ENCODE results near the gene COX6A2. TPM values are rescaled to one million over a fixed set of nuclear protein-coding genes. Genes with fewer than 3 reads are reported as not detected.
"Not testable (repeated sequence)": the region's sequence is repeated elsewhere in the genome, so short reads cannot be mapped to it uniquely, and the experiment has no call there.

Gene COX6A2
- total RNA-seq, 1 experiment from 2014 or later = not detected

DNA sequence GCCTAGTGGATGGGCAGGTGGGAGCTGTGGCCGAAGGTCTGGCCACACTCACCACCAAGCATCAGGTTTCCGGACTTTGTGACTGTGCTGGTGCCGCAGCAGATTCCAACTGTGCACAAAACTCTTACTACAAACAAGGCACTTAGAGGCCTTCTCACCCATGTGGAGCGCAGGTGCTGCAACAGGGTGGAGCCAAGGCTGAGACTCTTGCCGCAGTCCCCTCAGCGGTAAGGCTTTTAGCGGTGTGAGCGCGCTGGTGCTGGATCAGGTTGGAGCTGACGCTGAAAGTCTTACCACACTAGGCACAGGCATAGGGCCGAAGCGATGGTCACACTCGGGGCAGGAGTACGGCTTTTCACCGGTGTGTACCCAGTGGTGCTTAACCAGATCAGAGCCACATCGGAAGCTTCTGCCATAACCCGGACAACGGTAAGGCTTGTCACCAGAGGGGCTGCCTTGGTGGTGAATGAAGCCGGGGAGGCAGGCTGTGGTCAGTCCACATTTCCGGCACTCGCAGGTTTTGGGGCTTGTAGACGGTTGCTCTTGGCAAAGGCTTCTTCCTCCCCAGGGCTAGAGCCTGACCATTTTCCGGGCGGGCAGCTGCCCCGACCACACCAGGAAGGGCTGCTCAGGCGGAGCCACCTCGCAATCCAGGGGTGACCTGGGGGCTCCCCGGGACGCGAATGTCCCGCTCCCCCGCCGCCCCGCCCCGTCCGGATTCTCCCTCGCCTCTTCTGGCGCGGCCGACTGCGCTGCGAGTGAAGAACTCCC lies 30.1 kb upstream of the COX6A2 start:
- peaks cover 24% of the 10 kb centered on the region for H3K4me1 ChIP-seq (replicated peaks)
- DNase-seq (ENCODE audit: low read depth in 1 of 2, low spot score in 2 of 2) = peak in 1 of 2 experiments; percentile 49

DNA sequence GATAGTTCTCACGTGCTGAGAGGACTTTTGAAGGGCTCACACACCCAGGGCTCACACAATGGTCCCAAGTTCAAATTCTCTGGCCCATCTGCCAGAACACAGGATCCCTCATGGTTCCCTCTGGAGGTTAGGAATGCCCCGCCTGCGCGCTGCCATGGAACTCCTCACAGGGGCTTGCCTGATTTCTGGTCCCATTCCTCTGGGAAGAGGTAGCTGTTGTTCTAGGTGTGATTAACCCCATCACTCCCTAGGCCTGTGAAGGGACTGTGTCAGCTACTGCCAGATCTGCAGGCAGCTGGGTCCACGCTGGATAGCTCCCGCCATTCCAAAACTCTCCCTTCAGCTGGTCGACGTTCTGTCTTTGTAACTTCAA lies 28.8 kb upstream of the COX6A2 start:
- H3K27me3 ChIP-seq (replicated peaks) = no peaks in the 10 kb centered on the region
- no peak overlapping the region for H3K27ac ChIP-seq
- H3K9me3 ChIP-seq (replicated peaks) = no peaks in the 10 kb centered on the region
- H3K4me3 ChIP-seq = no peak overlapping the region
- H3K4me1 ChIP-seq (replicated peaks) = peaks cover 37% of the 10 kb centered on the region
- H3K36me3 ChIP-seq = peaks cover 17% of the 10 kb centered on the region
- no peak for DNase-seq (ENCODE audit: low read depth in 1 of 2, low spot score in 2 of 2)

More for the DNA sequence above, 30.1 kb upstream of the COX6A2 start:
- H3K4me3 ChIP-seq = peak overlapping the region; percentile 84
- H3K36me3 ChIP-seq = peaks cover 23% of the 10 kb centered on the region
- H3K9me3 ChIP-seq (replicated peaks) = no peaks in the 10 kb centered on the region
- peak overlapping the region; percentile 100 for H3K27ac ChIP-seq
- H3K27me3 ChIP-seq (replicated peaks) = no peaks in the 10 kb centered on the region

DNA sequence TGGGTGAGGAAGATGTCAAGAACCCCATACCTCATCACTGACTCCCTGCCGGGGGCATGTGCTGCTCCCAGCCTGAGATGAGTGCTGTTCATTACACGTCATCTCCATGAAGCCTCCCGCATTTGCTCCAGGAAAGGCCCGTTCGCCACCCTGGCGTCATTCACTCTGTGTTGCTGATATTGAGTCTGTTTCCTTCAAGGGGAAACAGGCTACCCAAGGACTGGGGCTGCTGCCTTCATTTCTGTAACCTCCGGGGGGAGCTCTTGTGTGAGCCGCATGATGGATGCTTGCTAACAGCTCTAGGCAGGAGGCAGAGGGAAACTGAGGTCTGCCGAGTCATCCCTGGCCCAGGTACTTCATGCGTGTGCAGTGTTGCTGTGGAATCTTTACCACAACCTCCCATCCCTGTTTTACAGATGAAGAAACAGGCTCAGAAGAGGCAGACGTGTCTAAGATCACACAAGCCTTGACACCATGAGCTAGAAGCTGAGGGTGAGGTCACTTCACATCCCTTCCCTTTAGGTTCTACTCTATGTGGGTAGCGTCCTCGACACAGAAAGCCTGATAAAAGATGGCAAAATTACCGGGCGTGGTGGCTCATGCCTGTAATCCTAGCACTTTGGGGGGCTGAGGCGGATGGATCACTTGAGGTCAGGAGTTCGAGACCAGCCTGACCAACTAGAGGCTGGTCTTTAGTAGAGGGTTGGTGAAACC lies 27.6 kb upstream of the COX6A2 start:
- peaks cover 42% of the 10 kb centered on the region for H3K4me1 ChIP-seq (replicated peaks)
- H3K27ac ChIP-seq = no peak overlapping the region
- DNase-seq (ENCODE audit: low read depth in 1 of 2, low spot score in 2 of 2) = no peak

DNA sequence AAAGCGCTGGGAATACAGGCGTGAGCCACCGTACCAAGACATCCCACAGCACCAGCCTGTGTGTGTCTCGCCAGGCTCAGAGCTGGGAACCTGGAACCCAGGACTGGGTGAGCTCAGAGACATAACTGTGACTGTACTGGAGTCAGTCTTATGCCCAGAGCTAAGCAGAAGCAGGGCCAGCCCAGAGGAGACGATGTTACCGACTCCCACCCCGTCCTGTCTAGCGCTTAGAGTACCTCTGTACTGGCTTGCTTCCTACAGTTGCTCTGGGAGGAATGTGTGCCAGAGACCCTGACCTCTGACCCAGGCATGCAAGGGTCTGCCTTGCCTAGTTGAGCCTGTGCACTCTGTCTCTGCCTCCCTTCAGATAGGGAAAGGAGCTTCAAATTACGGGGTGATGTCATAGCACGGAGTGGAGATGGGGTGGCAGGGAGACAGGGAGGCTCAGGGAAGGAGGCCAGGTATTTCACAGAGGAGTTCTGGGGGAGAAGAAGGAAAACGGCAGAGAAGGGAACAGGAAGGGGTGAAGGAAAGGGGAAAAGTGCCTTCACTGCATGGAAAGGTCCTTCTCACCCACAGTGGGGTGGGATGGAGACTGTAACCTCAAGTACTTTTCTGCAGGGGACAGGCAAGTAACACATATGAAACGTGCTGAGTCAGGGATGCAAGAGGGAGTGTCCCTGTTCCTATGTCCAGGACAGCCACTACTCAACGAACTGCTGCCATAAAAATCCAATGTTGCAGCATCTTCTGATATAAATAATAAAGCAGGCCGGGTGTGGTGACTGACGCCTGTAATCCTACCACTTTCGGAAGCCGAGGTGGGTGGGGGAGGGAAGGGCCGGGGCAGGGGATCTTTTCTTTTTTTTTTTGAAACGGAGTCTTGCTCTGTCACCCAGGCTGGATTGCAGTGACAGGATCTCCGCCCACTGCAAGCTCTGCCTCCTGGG lies 25.4 kb upstream of the COX6A2 start:
- Histone ChIP-seq H3K9me3 (replicated peaks) (no peaks in the 10 kb centered on the region), H3K36me3 (peaks cover 14% of the 10 kb centered on the region), H3K4me1 (replicated peaks) (peaks cover 36% of the 10 kb centered on the region), H3K27me3 (replicated peaks) (no peaks in the 10 kb centered on the region), H3K4me3 (no peak overlapping the region), H3K27ac (peak overlapping the region; percentile 67; the same call in 1 of the 2 replicates)
- DNase-seq (ENCODE audit: low read depth in 1 of 2, low spot score in 2 of 2) = no peak

More for the DNA sequence above, 27.6 kb upstream of the COX6A2 start:
- no peak overlapping the region for H3K4me3 ChIP-seq
- H3K36me3 ChIP-seq = peaks cover 16% of the 10 kb centered on the region
- H3K27me3 ChIP-seq (replicated peaks) = no peaks in the 10 kb centered on the region
- no peaks in the 10 kb centered on the region for H3K9me3 ChIP-seq (replicated peaks)

DNA sequence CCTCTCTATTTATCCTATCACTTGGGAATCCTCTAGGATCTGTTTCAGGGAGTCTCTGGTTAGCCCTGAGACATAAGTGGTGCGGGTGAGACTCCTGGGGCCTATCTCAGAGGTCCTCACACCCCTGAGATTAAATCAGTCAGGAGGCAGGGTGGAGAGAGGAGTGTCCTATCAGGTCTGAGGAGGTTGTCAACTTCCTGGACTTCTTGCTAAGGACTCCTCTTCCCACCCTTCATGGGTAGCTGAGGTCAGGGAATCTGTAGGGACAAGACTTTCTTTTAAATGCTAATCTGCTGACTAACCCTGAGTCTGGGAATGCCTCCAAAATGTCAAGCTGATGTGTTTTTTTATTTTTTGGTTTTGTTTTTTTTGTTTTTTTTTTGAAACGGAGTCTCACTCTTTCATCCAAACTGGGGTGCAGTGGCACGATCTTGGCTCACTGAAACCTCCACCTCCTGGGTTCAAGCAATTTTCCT lies 24.5 kb upstream of the COX6A2 start:
- Histone ChIP-seq H3K27ac (peak overlapping the region; percentile 67), H3K4me1 (replicated peaks) (peaks cover 29% of the 10 kb centered on the region), H3K9me3 (replicated peaks) (no peaks in the 10 kb centered on the region), H3K27me3 (replicated peaks) (no peaks in the 10 kb centered on the region), H3K4me3 (no peak overlapping the region), H3K36me3 (peaks cover 13% of the 10 kb centered on the region)
- peak; percentile 74 to 82 for DNase-seq (ENCODE audit: low read depth in 1 of 2, low spot score in 2 of 2)

DNA sequence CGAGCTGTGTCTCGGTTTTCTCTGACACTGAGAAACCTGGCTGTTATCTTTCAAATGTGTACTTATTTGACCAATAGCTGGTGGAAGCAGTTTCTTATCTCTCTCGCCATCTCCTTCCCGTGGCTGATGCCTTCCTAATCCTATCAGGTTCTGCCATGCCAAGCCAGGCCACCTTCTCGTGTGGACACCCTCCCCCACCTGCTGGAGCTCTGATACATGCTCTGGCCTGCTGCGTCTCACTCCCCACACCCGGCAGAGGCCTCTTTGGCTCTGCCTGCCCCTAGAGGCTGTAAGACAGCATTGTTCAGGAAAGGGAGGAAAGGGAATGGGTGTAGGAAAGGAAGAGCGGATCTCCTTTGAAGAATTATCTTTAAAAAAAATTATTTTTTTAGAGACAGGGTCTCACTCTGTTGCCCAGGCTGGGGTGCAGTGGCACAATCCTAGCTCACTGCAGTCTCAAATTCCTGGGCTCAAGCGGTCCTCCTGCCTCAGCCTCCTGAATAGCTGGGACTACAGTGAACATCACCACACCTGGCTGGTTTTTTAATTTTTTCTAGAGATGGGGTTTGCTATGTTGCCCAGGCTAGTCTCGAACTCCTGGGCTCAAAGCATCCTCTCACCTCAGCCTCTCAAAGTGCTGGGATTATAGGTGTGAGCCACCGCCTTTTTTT lies 23.7 kb upstream of the COX6A2 start:
- peak; percentile 55 to 74 for DNase-seq (ENCODE audit: low read depth in 1 of 2, low spot score in 2 of 2)
- H3K27ac ChIP-seq = peak overlapping the region; percentile 67
- no peak overlapping the region for H3K4me3 ChIP-seq
- H3K27me3 ChIP-seq (replicated peaks) = no peaks in the 10 kb centered on the region
- no peaks in the 10 kb centered on the region for H3K9me3 ChIP-seq (replicated peaks)
- H3K4me1 ChIP-seq (replicated peaks) = peaks cover 23% of the 10 kb centered on the region
- H3K36me3 ChIP-seq = peaks cover 7% of the 10 kb centered on the region; the same call in 1 of the 2 replicates

DNA sequence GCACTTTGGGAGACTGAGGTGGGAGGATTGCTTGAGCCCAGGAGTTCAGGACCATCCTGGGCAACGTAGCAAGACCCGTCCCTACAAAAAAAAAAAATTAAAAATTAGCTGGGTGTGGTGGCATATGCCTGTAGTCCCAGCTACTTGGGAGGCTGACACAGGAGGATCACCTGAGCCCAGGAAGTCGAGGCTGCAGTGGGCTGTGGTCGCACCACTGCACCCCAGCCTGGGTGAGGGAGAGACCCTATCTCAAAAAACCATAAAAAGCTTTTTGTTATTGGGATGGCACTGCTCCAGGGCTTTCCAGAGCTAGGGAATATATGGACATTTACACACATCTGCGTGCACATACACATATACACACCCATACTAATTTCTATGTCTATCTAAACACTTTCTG lies 23.0 kb upstream of the COX6A2 start:
- Histone ChIP-seq H3K4me3 (no peak overlapping the region), H3K27ac (no peak overlapping the region), H3K36me3 (0 out of 2 replicates have a peak, but pooled peaks cover 5% of the 10 kb centered on the region), H3K4me1 (replicated peaks) (peaks cover 23% of the 10 kb centered on the region), H3K9me3 (replicated peaks) (no peaks in the 10 kb centered on the region), H3K27me3 (replicated peaks) (0 out of 2 replicates have a peak, but pooled peaks cover 2% of the 10 kb centered on the region)
- no peak for DNase-seq (ENCODE audit: low read depth in 1 of 2, low spot score in 2 of 2)

DNA sequence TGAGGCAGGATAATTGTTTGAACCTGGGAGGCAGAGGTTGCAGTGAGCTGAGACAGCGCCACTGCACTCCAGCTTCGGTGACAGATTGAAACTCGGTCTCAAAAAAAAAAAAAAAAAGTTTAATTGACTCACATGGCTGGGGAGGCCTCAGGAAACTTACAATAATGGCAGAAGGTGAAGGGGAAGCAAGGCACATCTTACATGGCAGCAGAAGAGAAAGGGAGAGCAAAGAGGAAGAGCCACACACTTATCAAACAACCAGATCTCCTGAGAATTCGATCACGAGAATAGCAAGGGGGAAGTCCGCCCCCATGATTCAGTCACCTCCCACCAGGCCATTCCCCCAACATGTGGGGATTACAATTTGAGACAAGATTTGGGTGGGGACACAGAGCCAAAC lies 17.8 kb upstream of the COX6A2 start:
- H3K27ac ChIP-seq; H3K4me1 ChIP-seq (replicated peaks); H3K4me3 ChIP-seq; H3K9me3 ChIP-seq (replicated peaks); H3K36me3 ChIP-seq; H3K27me3 ChIP-seq (replicated peaks); DNase-seq (ENCODE audit: low read depth in 1 of 2, low spot score in 2 of 2): not testable (repeated sequence)

DNA sequence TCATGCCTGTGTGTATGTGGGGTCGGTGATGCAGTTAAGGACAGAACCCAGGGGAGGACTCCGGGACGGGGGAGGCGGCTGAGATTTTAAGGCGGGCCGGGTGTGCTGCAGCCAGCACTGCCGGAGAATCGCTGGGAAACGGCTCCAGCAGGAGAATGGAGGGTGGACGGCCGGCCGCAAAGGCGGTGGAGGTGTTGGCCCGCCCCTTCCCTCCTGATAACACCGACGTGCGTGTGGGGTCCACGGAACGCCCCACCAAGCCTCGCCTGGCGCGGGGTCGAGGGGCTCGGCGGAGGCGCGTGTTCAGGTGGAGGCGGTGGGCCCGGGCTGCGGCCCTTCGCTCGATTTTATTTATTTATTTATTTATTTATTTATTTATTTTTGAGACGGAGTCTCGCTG lies 13.8 kb upstream of the COX6A2 start:
- DNase-seq (ENCODE audit: low read depth in 1 of 2, low spot score in 2 of 2) = no peak
- Histone ChIP-seq H3K36me3 (no peaks in the 10 kb centered on the region), H3K9me3 (replicated peaks) (no peaks in the 10 kb centered on the region), H3K4me1 (replicated peaks) (peaks cover 5% of the 10 kb centered on the region; the same call in 1 of the 2 replicates), H3K4me3 (peak overlapping the region; percentile 53), H3K27me3 (replicated peaks) (peaks cover 3% of the 10 kb centered on the region; the same call in 1 of the 2 replicates), H3K27ac (no peak overlapping the region)

DNA sequence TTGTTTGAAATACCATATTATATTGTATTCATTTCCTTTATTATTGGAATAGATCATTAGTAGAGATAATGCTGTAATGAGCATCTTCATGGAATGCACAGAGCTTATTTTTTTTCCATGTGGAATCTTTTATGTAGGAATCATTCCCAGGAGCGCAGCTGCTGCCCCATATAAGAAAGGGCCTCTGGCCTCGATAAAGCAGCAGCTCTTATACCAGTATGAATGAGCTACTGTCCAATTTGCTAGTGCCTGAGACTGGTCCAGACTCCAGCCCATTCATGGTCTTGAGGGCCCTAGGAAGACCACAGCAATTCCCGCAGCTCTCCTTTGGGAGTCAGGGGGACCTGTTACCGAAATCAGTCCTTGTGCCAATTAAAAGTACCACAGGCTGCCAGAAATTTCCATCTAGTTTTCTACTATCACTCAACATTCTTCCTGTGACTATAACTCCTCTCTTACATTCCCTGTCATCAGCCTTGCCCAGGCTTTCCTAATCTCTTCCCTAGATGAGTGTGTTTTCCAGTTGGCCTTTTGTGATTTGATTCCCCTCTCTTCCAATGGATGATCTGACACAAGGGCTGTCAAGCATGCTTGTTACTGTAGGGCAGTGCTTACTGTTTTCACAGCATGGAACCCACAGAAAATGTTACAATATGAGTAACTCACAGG lies 12.5 kb upstream of the COX6A2 start:
- Histone ChIP-seq H3K4me1 (replicated peaks) (peaks cover 5% of the 10 kb centered on the region; the same call in 1 of the 2 replicates), H3K27ac (no peak overlapping the region)
- no peak for DNase-seq (ENCODE audit: low read depth in 1 of 2, low spot score in 2 of 2)

DNA sequence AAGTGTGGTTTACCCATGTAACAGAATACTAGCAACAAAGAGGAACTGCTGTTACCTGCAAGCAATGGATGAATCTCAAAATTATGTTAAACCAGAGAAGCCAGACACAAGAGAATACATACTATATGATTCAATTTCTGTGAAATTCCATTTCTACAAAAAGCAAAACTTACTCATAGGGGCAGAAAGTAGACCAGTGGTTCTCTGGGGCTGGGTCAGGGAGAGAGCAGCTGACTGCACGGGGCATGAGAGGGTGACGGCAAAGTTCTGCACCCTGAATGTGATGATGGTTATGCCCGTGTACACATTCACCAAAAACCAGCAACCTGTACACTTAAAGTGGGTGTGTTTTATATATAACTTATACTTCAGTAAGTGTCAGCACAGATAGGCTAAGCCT lies 11.4 kb upstream of the COX6A2 start:
- Histone ChIP-seq H3K36me3 (no peaks in the 10 kb centered on the region), H3K4me1 (replicated peaks) (peaks cover 5% of the 10 kb centered on the region; the same call in 1 of the 2 replicates), H3K27me3 (replicated peaks) (no peaks in the 10 kb centered on the region), H3K27ac (no peak overlapping the region), H3K4me3 (no peak overlapping the region), H3K9me3 (replicated peaks) (no peaks in the 10 kb centered on the region)
- DNase-seq (ENCODE audit: low read depth in 1 of 2, low spot score in 2 of 2) = no peak

More for the DNA sequence above, 12.5 kb upstream of the COX6A2 start:
- Histone ChIP-seq H3K9me3 (replicated peaks) (no peaks in the 10 kb centered on the region), H3K4me3 (no peak overlapping the region), H3K27me3 (replicated peaks) (no peaks in the 10 kb centered on the region; the same call in 1 of the 2 replicates), H3K36me3 (no peaks in the 10 kb centered on the region)

DNA sequence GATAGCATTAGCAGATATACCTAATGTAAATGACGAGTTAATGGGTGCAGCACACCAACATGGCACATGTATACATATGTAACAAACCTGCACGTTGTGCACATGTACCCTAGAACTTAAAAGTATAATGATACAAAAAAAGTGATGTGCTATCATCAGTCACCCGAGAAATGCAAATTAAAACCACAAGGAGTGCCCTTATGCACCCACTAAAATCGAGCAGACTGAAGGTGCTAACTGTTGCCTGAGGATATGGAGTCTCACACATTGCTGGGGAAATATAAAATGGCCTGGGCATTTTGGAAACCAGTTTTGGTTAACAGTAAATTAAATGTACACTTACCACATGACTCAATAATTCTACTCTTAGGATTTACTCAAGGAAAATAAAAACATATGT lies 10.9 kb upstream of the COX6A2 start:
- H3K4me1 ChIP-seq (replicated peaks); H3K27ac ChIP-seq; H3K27me3 ChIP-seq (replicated peaks); H3K36me3 ChIP-seq; H3K4me3 ChIP-seq; H3K9me3 ChIP-seq (replicated peaks); DNase-seq (ENCODE audit: low read depth in 1 of 2, low spot score in 2 of 2): not testable (repeated sequence)
